Heart left ventricle (tissue), 13 donors: ENCODE results near the gene MCM5.

ENCODE experiments used
- CTCF ChIP-seq, 12 donors: fragments of 200-600 bp; sonication (generic) in 4 of 12; IDR thresholded peaks; one replicate each; pipeline versions ENCODE4 v1.5.0 to v1.8.0; 2018 to 2022; ENCODE audit warnings: antibody characterized with exemption in 12 of 12, mild to moderate bottlenecking in 5 of 12
- POLR2A ChIP-seq, 2 donors: fragments of 450-650 bp; IDR thresholded peaks; one replicate each; pipeline ENCODE4 v1.6.1; 2017; ENCODE audit warnings: antibody characterized with exemption in 2 of 2, mild to moderate bottlenecking in 2 of 2, moderate library complexity in 2 of 2
- donor health status: ischemic (EF 13 %, LVEDD 7.1; RV severe dilation, severe dysfunction).
- donor health status: DM: no; HTN: yes; CAD: no.
- donor health status: DM: no; HTN: no; CAD: no.
- donor health status: ischemic (EF 25% LVEDD 6.9; RV normal size, moderate dysfunction).
- donor health status: ischemic (EF 25% LVEDD 5.7; RV mildly dilated, moderate dysfunction).
- donor health status: ischemic (EF 35%, LVEDD 5.7; RV mildly dilated, moderate dysfunction).
- donor health status: nonischemic (EF 11% LVEDD 7.7; RV severe dilation, severe dysfunction).
- donor health status: DM: yes; HTN: yes; CAD: no.
- donor health status: PGD.
- donor health status: ischemic (EF 29% LVEDD 5.4; RV normal size, mild dysfunction).
- donor health status: nonischemic (EF 23%, LVEDD 6.1; RV moderate dilation, normal function).

GRCh38 chr22:35357883-35358621 lies 41.9 kb upstream of the MCM5 start:
- TF ChIP-seq CTCF (IDR thresholded peaks at IDR 0.05): no peak
- TF ChIP-seq POLR2A (IDR thresholded peaks at IDR 0.05): no peak
